ENCODE data around the gene MMEL1. TPM values are rescaled to one million over a fixed set of nuclear protein-coding genes. Genes with fewer than 3 reads are reported as not detected.

MMEL1 gene
- total RNA-seq, 1 experiment from 2014 or later, result 4.9 TPM

- H3K27ac ChIP-seq, result peak within 1 kb of the TSS; percentile 2; the same call in 1 of the 2 replicates
- intact Hi-C loops (cut with micrococcal nuclease; ENCODE audit: unreplicated experiment), result loop anchor here (1.0 to 10.0 kb wide), 6 partner anchors 38 to 382 kb away; partner anchors contain the start of genes MORN1, PANK4, PEX10 and RER1
- peak; percentile 91 to 98 for DNase-seq
- H3F3A ChIP-seq (ENCODE audit: insufficient read depth, low read depth), result peaks cover 9% of the 10 kb centered on the region; the same call in 1 of the 2 replicates
- no peaks in the 10 kb centered on the region for H4K20me1 ChIP-seq (ENCODE audit: insufficient read depth)
- peak within 1 kb of the TSS; percentile 75 for H3K4me3 ChIP-seq
- 0 out of 2 replicates have a peak, but pooled peaks cover 6% of the 10 kb centered on the region for H3K79me2 ChIP-seq (ENCODE audit: low read depth)
- ChIA-PET POLR2A (ENCODE audit: unreplicated experiment) (interaction anchor here (0.6 to 0.7 kb wide), 3 partner anchors 60 to 1156 kb away, joined by 6 to 9 read pairs (median 6); no protein-coding TSS in a partner anchor), CTCF (interaction anchor here (0.6 kb wide), 2 partner anchors 40 to 566 kb away, joined by 4 to 6 read pairs; no protein-coding TSS in a partner anchor)
- BruUV-seq (replicated peaks), result no TSS peak
- no peaks in the 10 kb centered on the region for H3K9me2 ChIP-seq (ENCODE audit: insufficient read depth)
- H3K36me3 ChIP-seq (ENCODE audit: low read depth), result no peaks in the 10 kb centered on the region
- no peak for TF ChIP-seq EZH2 (IDR thresholded peaks at IDR 0.05; ENCODE audit: low read depth)
- TF ChIP-seq CTCF (conservative IDR thresholded peaks at IDR 0.05), result no peak
- no peaks in the 10 kb centered on the region for H3K27me3 ChIP-seq (ENCODE audit: insufficient read depth, low read depth)
- H3K4me1 ChIP-seq (replicated peaks; ENCODE audit: insufficient read depth), result no peaks in the 10 kb centered on the region
- H3K4me2 ChIP-seq, result peak within 1 kb of the TSS; percentile 96
- H2AFZ ChIP-seq, result peak within 1 kb of the TSS; percentile 88
- no peaks in the 10 kb centered on the region for H3K9me3 ChIP-seq (ENCODE audit: insufficient read depth, low read depth)
Observed at GRCh38 chr1:2586154-2587070, 46.4 kb downstream of the MMEL1 start, which contains the start of gene PRXL2B. PRXL2B (plus strand) TSS chr1:2586777; CDS start chr1:2586886, 109 bp downstream.

GRCh38 chr1:2585318-2586092, 47.3 kb downstream of the MMEL1 start:
- no peaks in the 10 kb centered on the region for H3K27me3 ChIP-seq (ENCODE audit: insufficient read depth, low read depth)
- 0 out of 2 replicates have a peak, but pooled peaks cover 6% of the 10 kb centered on the region for H3K79me2 ChIP-seq (ENCODE audit: low read depth)
- H3K4me1 ChIP-seq (replicated peaks; ENCODE audit: insufficient read depth), result no peaks in the 10 kb centered on the region
- no peaks in the 10 kb centered on the region for H3K9me3 ChIP-seq (ENCODE audit: insufficient read depth, low read depth)
- peak overlapping the region; percentile 83 for H2AFZ ChIP-seq
- intact Hi-C loops (cut with micrococcal nuclease; ENCODE audit: unreplicated experiment), result loop anchor here (1.0 to 10.0 kb wide), 6 partner anchors 37 to 381 kb away; partner anchors contain the start of genes MORN1, PANK4, PEX10 and RER1
- H3K27ac ChIP-seq, result peak overlapping the region; percentile 2; the same call in 1 of the 2 replicates
- peaks cover 9% of the 10 kb centered on the region; the same call in 1 of the 2 replicates for H3F3A ChIP-seq (ENCODE audit: insufficient read depth, low read depth)
- POLR2A ChIA-PET (ENCODE audit: unreplicated experiment), result interaction anchor here (0.6 to 0.8 kb wide), 6 partner anchors 29 to 1155 kb away, joined by 3 to 9 read pairs (median 6); no protein-coding TSS in a partner anchor
- BruUV-seq (replicated peaks), result TSS peak; percentile 83
- H3K4me2 ChIP-seq, result peak overlapping the region; percentile 96
- H3K36me3 ChIP-seq (ENCODE audit: low read depth), result no peaks in the 10 kb centered on the region
- CTCF ChIA-PET, result interaction anchor here (0.6 to 0.8 kb wide), 3 partner anchors 15 to 566 kb away, joined by 3 to 6 read pairs (median 4); no protein-coding TSS in a partner anchor
- DNase-seq, result peak in 1 of 2 experiments; percentile 47
- TF ChIP-seq CTCF (conservative IDR thresholded peaks at IDR 0.05) (no peak), EZH2 (IDR thresholded peaks at IDR 0.05; ENCODE audit: low read depth) (no peak)
- no peaks in the 10 kb centered on the region for H4K20me1 ChIP-seq (ENCODE audit: insufficient read depth)
- no peaks in the 10 kb centered on the region for H3K9me2 ChIP-seq (ENCODE audit: insufficient read depth)
- H3K4me3 ChIP-seq, result peak overlapping the region; percentile 75

Measured in PC-9 (cell line).